ENCODE data around the gene TMEM72.

TMEM72 gene

GRCh38 chr10:44874166-44874565 is 37.0 kb upstream of the TMEM72 start:
- Histone ChIP-seq H3K27me3 (ENCODE audit: control insufficient read depth in 1 of 2, insufficient read depth in 2 of 2, low read length in 2 of 2) (no peaks in the 10 kb centered on the region), H3K27ac (ENCODE audit: low read depth, low read length) (no peak overlapping the region), H3K4me1 (ENCODE audit: control insufficient read depth in 1 of 2, insufficient read depth in 2 of 2, low read length in 2 of 2) (peaks cover 4 to 8% of the 10 kb centered on the region in 2 donors), H3K9me3 (ENCODE audit: control insufficient read depth in 1 of 2, low read length in 2 of 2) (no peaks in the 10 kb centered on the region), H3K36me3 (ENCODE audit: control insufficient read depth in 1 of 2, insufficient read depth in 2 of 2, low read length in 2 of 2) (no peaks in the 10 kb centered on the region), H3K4me3 (ENCODE audit: low read depth in 1 of 2, low read length in 2 of 2) (no peak overlapping the region), H3K9ac (ENCODE audit: low read depth in 1 of 2, low read length in 2 of 2) (no peak overlapping the region)

- H3K9ac ChIP-seq (ENCODE audit: low read depth in 1 of 2, low read length in 2 of 2) = peak overlapping the region; percentile 42 to 56
- H3K27me3 ChIP-seq (ENCODE audit: control insufficient read depth in 1 of 2, insufficient read depth in 2 of 2, low read length in 2 of 2) = peaks cover 3 to 8% of the 10 kb centered on the region in 2 donors
- no peaks in the 10 kb centered on the region for H3K9me3 ChIP-seq (ENCODE audit: control insufficient read depth in 1 of 2, low read length in 2 of 2)
- H3K36me3 ChIP-seq (ENCODE audit: control insufficient read depth in 1 of 2, insufficient read depth in 2 of 2, low read length in 2 of 2) = no peaks in the 10 kb centered on the region
- H3K4me1 ChIP-seq (ENCODE audit: control insufficient read depth in 1 of 2, insufficient read depth in 2 of 2, low read length in 2 of 2) = peaks cover 4 to 9% of the 10 kb centered on the region in 2 donors
- no peak overlapping the region for H3K27ac ChIP-seq (ENCODE audit: low read depth, low read length)
- peak overlapping the region; percentile 74 for H3K4me3 ChIP-seq (ENCODE audit: low read depth in 1 of 2, low read length in 2 of 2)
Observed at GRCh38 chr10:44878706-44879530, 32.2 kb upstream of the TMEM72 start.

- peaks cover 3 to 8% of the 10 kb centered on the region in 2 donors for H3K27me3 ChIP-seq (ENCODE audit: control insufficient read depth in 1 of 2, insufficient read depth in 2 of 2, low read length in 2 of 2)
- H3K9ac ChIP-seq (ENCODE audit: low read depth in 1 of 2, low read length in 2 of 2) = peak overlapping the region; percentile 42 to 56
- H3K36me3 ChIP-seq (ENCODE audit: control insufficient read depth in 1 of 2, insufficient read depth in 2 of 2, low read length in 2 of 2) = no peaks in the 10 kb centered on the region
- no peaks in the 10 kb centered on the region for H3K9me3 ChIP-seq (ENCODE audit: control insufficient read depth in 1 of 2, low read length in 2 of 2)
- H3K4me3 ChIP-seq (ENCODE audit: low read depth in 1 of 2, low read length in 2 of 2) = peak overlapping the region; percentile 74
- H3K4me1 ChIP-seq (ENCODE audit: control insufficient read depth in 1 of 2, insufficient read depth in 2 of 2, low read length in 2 of 2) = peaks cover 4 to 9% of the 10 kb centered on the region in 2 donors
- H3K27ac ChIP-seq (ENCODE audit: low read depth, low read length) = no peak overlapping the region
Observed at GRCh38 chr10:44879531-44879899, 31.6 kb upstream of the TMEM72 start.

- Histone ChIP-seq H3K9ac (ENCODE audit: low read depth in 1 of 2, low read length in 2 of 2) (no peak overlapping the region), H3K27ac (ENCODE audit: low read depth, low read length) (no peak overlapping the region), H3K4me1 (ENCODE audit: control insufficient read depth in 1 of 2, insufficient read depth in 2 of 2, low read length in 2 of 2) (peaks cover 4 to 9% of the 10 kb centered on the region in 2 donors), H3K9me3 (ENCODE audit: control insufficient read depth in 1 of 2, low read length in 2 of 2) (no peaks in the 10 kb centered on the region), H3K36me3 (ENCODE audit: control insufficient read depth in 1 of 2, insufficient read depth in 2 of 2, low read length in 2 of 2) (no peaks in the 10 kb centered on the region), H3K27me3 (ENCODE audit: control insufficient read depth in 1 of 2, insufficient read depth in 2 of 2, low read length in 2 of 2) (peaks cover 3 to 8% of the 10 kb centered on the region in 2 donors), H3K4me3 (ENCODE audit: low read depth in 1 of 2, low read length in 2 of 2) (no peak overlapping the region)
Observed at GRCh38 chr10:44880090-44880715, 30.9 kb upstream of the TMEM72 start.

- no peaks in the 10 kb centered on the region for H3K9me3 ChIP-seq (ENCODE audit: control insufficient read depth in 1 of 2, low read length in 2 of 2)
- no peak overlapping the region for H3K4me3 ChIP-seq (ENCODE audit: low read depth in 1 of 2, low read length in 2 of 2)
- no peak overlapping the region for H3K9ac ChIP-seq (ENCODE audit: low read depth in 1 of 2, low read length in 2 of 2)
- H3K36me3 ChIP-seq (ENCODE audit: control insufficient read depth in 1 of 2, insufficient read depth in 2 of 2, low read length in 2 of 2) = no peaks in the 10 kb centered on the region
- H3K27me3 ChIP-seq (ENCODE audit: control insufficient read depth in 1 of 2, insufficient read depth in 2 of 2, low read length in 2 of 2) = peaks cover 3 to 8% of the 10 kb centered on the region in 2 donors
- no peak overlapping the region for H3K27ac ChIP-seq (ENCODE audit: low read depth, low read length)
- peaks cover 4 to 9% of the 10 kb centered on the region in 2 donors for H3K4me1 ChIP-seq (ENCODE audit: control insufficient read depth in 1 of 2, insufficient read depth in 2 of 2, low read length in 2 of 2)
Observed at GRCh38 chr10:44881649-44882048, 29.5 kb upstream of the TMEM72 start.

GRCh38 chr10:44882166-44882720 is 28.9 kb upstream of the TMEM72 start:
- H3K9ac ChIP-seq (ENCODE audit: low read depth in 1 of 2, low read length in 2 of 2) = no peak overlapping the region
- H3K27ac ChIP-seq (ENCODE audit: low read depth, low read length) = no peak overlapping the region
- H3K36me3 ChIP-seq (ENCODE audit: control insufficient read depth in 1 of 2, insufficient read depth in 2 of 2, low read length in 2 of 2) = no peaks in the 10 kb centered on the region
- H3K27me3 ChIP-seq (ENCODE audit: control insufficient read depth in 1 of 2, insufficient read depth in 2 of 2, low read length in 2 of 2) = peaks cover 3 to 8% of the 10 kb centered on the region in 2 donors
- no peak overlapping the region for H3K4me3 ChIP-seq (ENCODE audit: low read depth in 1 of 2, low read length in 2 of 2)
- no peaks in the 10 kb centered on the region for H3K9me3 ChIP-seq (ENCODE audit: control insufficient read depth in 1 of 2, low read length in 2 of 2)
- peaks cover 4 to 9% of the 10 kb centered on the region in 2 donors for H3K4me1 ChIP-seq (ENCODE audit: control insufficient read depth in 1 of 2, insufficient read depth in 2 of 2, low read length in 2 of 2)

- Histone ChIP-seq H3K36me3 (ENCODE audit: control insufficient read depth in 1 of 2, insufficient read depth in 2 of 2, low read length in 2 of 2) (no peaks in the 10 kb centered on the region), H3K27me3 (ENCODE audit: control insufficient read depth in 1 of 2, insufficient read depth in 2 of 2, low read length in 2 of 2) (peaks cover 3 to 8% of the 10 kb centered on the region in 2 donors), H3K9ac (ENCODE audit: low read depth in 1 of 2, low read length in 2 of 2) (no peak overlapping the region), H3K4me3 (ENCODE audit: low read depth in 1 of 2, low read length in 2 of 2) (no peak overlapping the region), H3K4me1 (ENCODE audit: control insufficient read depth in 1 of 2, insufficient read depth in 2 of 2, low read length in 2 of 2) (peaks cover 4 to 6% of the 10 kb centered on the region in 2 donors), H3K9me3 (ENCODE audit: control insufficient read depth in 1 of 2, low read length in 2 of 2) (no peaks in the 10 kb centered on the region), H3K27ac (ENCODE audit: low read depth, low read length) (no peak overlapping the region)
Observed at GRCh38 chr10:44883593-44884331, 27.4 kb upstream of the TMEM72 start.

GRCh38 chr10:44885710-44886109 is 25.4 kb upstream of the TMEM72 start:
- Histone ChIP-seq H3K4me3 (ENCODE audit: low read depth in 1 of 2, low read length in 2 of 2) (no peak overlapping the region), H3K36me3 (ENCODE audit: control insufficient read depth in 1 of 2, insufficient read depth in 2 of 2, low read length in 2 of 2) (no peaks in the 10 kb centered on the region), H3K27ac (ENCODE audit: low read depth, low read length) (no peak overlapping the region), H3K27me3 (ENCODE audit: control insufficient read depth in 1 of 2, insufficient read depth in 2 of 2, low read length in 2 of 2) (peaks cover 0 to 3% of the 10 kb centered on the region in 2 donors), H3K4me1 (ENCODE audit: control insufficient read depth in 1 of 2, insufficient read depth in 2 of 2, low read length in 2 of 2) (peaks cover 4 to 19% of the 10 kb centered on the region in 2 donors), H3K9ac (ENCODE audit: low read depth in 1 of 2, low read length in 2 of 2) (no peak overlapping the region), H3K9me3 (ENCODE audit: control insufficient read depth in 1 of 2, low read length in 2 of 2) (no peaks in the 10 kb centered on the region)

GRCh38 chr10:44886966-44887365 is 24.2 kb upstream of the TMEM72 start:
- H3K4me3 ChIP-seq (ENCODE audit: low read depth in 1 of 2, low read length in 2 of 2) = no peak overlapping the region
- no peak overlapping the region for H3K27ac ChIP-seq (ENCODE audit: low read depth, low read length)
- H3K9ac ChIP-seq (ENCODE audit: low read depth in 1 of 2, low read length in 2 of 2) = no peak overlapping the region
- H3K4me1 ChIP-seq (ENCODE audit: control insufficient read depth in 1 of 2, insufficient read depth in 2 of 2, low read length in 2 of 2) = peaks cover 11 to 27% of the 10 kb centered on the region in 2 donors
- H3K36me3 ChIP-seq (ENCODE audit: control insufficient read depth in 1 of 2, insufficient read depth in 2 of 2, low read length in 2 of 2) = no peaks in the 10 kb centered on the region
- H3K27me3 ChIP-seq (ENCODE audit: control insufficient read depth in 1 of 2, insufficient read depth in 2 of 2, low read length in 2 of 2) = peaks cover 0 to 3% of the 10 kb centered on the region in 2 donors
- H3K9me3 ChIP-seq (ENCODE audit: control insufficient read depth in 1 of 2, low read length in 2 of 2) = no peaks in the 10 kb centered on the region
